T-helper 2 cell (primary cell): Measurements from ENCODE around the gene SMARCD1.

ENCODE experiments used
- DNase-seq, 5 experiments: peaks; one replicate each; pipeline versions ENCODE4 v3.0.0 to v3.0.0-alpha.2; 2012 to 2022

SMARCD1 gene

DNA sequence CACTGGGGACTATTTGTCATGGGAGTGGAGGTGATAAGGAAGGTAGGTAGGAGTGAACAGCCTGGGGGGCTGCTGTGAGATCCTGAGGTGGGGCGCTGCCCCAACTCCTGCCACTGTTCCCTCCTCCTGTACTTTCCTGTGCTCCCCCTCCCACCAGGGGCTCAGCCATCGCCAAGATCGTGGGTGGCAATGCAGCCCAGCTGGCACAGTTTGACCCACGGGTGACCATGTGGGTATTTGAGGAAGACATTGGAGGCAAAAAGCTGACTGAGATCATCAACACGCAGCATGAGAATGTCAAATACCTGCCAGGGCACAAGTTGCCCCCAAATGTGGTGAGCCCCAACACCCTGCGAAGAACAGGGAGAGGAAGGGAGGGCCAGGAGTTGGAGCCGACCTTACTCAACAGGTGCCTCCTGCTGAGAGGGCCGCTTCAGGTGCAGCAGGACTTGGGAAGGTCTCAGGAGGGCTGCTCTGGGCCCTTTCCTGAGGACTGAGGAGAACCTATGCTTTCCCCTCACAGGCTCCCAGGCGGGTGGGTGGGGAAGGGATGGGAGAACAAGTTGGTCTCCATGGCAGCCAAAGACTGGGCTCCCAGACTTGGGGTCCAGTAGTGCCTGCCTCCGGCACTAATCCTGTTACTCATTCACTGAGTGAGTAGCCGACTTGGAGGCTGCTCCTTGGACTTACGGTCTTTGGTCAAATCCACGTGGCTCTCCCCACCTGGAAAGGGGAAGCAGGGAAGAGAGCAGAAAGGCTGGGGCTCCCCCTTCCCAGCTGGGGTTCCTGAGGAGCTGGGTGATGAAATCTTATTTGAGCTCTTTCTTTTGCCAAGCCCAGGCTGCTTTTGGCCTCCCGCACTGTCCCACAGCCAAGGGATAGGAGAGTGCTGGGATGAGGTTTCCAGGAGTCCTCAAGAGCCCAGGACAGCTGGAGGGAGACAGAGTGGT, 19.6 kb downstream of the SMARCD1 start:
- DNase-seq = no peak

DNA sequence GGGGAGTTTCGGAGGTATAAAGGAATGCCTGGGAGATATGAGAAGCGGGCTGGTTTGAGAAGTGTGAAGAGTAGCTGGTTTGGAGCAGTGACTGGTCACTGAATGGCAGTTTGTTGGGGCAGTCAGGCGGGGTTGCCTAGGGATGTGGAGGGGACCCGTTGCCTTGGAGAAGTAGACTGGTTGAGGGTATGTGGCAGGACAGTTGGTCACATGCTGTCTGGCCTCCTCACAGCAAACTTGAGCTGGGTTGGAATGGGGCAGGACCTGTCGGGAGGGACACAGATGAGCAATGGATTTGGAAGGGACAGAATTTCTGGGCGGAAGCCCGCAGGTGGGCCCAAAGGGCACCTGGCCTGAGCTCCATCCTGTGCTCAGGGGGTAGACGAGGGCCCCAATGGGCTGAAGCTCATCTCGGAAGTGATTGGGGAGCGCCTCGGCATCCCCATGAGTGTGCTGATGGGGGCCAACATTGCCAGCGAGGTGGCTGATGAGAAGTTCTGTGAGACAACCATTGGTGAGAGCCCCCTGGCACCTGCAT, 20.8 kb downstream of the SMARCD1 start:
- DNase-seq = no peak

DNA sequence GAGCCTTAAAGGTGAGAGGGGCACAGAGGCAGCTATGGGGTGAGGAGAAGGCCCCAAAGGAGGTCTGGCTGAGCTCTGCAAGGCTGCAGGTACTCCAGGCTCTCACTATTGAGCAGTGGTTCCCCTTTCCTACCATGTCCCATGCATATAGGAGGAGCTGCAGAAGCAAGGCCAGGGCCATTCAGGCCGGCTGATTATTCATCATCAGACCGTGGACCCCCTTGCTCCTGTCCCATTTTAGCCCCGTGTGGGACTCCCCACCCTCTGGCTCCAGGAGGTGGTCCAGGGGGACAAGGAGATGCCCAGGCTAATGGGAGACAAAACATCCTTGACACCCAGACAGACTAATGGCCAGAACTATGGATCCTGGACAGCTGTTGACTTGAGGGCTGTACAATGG, 21.8 kb downstream of the SMARCD1 start:
- no peak for DNase-seq

DNA sequence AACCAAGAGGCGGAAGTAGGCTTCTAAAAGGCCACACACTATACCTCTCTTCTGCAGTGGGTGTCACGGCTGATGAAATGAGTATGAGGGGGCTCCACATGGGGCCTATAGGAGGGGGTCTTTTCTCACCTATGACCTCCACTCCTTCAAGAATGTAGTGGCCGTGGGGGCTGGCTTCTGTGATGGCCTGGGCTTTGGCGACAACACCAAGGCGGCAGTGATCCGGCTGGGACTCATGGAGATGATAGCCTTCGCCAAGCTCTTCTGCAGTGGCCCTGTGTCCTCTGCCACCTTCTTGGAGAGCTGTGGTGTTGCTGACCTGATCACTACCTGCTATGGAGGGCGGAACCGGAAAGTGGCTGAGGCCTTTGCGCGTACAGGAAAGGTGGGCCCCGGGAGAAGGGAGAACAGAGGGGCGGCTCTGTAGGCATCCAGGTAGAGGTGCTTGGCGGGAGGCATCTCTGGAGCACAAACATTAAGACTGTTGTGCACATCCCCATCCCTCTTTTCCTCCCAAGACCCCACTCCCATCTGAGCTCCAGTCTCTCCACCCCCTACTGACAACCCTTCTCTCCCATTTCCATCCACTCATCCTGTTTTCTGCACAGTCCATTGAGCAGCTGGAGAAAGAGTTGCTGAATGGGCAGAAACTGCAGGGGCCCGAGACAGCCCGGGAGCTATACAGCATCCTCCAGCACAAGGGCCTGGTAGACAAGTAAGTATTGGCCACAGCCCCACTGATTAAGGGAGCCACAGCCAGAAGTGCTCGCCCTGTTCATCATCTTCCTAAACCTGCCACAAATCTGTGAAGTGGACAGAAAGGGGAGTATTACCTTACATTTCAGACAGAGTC, 22.5 kb downstream of the SMARCD1 start:
- no peak for DNase-seq

DNA sequence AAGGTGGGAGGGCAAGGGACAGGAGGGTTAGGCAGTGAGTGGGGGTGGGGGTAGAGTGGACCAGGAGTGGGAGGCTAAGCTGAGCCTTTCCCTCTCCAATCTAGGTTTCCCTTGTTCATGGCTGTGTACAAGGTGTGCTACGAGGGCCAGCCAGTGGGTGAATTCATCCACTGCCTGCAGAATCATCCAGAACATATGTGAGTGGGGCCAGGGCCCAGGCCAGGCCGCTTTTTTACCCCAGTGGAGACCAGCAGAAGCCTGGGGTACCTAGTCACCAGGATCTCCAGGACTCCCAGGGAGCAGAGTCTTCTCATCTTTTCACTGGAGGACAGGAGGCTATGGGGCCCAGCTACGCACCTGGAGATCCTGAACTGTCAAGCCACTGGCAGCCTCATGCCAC, 24.2 kb downstream of the SMARCD1 start:
- DNase-seq = no peak

DNA sequence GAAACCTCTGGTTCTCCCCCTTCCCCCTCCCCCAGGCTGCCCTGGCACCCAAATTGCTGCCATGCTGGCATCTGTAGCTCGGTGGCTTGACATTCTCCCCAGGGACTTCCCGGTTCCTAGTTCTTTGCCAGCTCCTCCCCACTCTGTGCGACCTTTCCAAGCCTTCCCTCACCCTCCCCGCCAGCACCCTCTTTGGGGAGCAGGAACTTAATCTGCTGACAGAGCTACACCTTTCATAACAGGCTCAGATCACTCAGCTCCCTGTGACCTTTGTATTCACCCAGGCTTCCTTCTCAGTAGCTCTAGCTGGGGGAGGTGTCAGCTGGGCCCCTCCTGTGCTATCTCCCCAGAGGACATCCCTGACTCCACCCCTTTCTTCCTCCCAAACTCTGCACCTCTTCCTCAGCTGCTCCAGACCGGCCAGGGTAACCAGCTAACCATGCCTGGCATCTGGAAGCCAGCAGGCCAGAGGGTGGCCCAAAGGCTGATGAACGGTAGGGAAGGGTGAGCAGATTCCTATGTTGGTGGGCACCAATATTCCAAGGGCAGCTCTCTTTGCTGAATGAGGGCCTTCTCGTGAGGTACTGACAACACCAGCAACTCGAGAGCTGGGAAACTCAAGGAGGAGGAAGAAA, 25.1 kb downstream of the SMARCD1 start:
- DNase-seq = peak in 1 of 5 experiments; percentile 16

DNA sequence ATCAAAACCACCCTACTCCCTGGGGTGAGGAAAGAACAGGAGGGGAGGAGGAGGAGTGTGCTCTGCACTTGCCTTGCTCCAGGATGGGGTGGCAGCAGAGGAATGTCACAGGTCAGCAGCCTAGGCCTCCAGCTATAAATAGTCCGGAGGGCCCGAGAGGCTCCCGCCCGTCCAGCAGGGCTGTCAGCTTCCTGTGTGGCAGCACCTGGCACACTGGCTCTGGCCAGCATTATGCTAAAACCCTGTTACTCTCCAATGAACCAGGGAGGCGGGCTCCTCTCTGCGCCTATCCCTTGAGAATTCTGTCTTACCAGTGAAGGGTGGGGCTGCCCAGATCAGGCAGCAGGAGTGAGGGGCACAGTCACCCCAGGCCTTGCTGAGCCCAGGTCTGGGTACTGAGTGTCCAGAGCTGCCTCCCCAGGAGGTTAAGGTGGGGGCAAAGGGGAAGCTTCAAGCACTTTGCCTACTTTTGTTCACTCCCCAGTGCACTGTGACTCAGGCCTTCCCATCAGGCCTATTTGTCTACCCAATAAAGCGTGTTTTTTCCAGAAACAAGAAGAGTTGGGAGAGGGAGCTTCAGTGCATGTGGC, 25.7 kb downstream of the SMARCD1 start:
- DNase-seq = no peak

DNA sequence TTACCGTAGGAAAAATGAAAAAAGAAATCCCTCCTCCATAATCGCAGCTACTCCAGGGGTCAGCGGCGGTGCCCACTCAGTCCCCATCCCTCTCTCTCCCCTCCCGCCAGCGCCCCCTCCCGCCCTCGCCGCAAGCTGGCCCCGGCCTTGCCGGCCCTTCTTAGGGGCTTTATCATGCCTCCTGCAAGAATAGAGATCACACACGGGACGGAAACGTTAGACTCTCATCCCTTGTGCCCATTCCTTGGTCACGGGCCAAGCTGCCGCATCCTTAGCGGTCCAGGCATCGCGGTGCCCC, 26.2 kb downstream of the SMARCD1 start:
- DNase-seq = no peak

DNA sequence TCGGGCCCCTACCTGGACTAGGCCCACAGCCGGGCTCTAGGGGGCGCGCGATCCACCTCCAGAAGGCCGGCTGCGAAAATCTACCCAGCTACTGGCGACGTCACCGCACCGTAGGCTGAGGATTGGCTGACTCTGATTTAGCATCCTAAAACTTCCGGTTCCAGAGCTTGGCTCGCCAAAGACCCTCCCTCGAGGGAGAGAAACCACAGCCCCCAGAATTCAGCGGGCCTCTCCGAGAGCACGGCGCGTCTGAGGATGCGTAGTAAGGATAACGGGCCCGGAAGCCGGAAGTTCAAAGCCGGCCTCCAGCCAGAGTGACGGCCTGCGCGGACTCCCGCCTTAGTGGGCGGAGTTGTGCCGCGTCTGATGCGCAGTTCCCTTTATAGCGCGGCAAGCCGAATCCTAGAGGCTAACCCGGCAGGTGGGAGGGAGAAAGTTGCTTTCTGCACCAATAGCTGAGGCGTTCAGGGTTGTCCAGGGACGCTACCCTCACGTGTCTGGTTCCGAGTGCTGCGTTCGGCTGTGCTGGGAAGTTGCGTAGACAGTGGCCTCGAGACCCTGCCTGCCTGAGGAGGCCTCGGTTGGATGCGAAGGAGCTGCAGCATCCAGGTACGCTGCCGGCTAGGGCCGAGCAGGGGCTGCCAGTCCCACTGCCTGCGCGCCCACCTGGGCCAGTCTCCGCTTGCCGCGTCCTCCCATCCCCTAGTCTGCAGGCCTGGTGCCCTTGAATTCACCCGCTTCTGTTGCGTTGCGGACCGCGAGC, 26.7 kb downstream of the SMARCD1 start, which contains the start of gene COX14:
Gene COX14 (plus strand): TSS at position 544 of the 763 bp plus-strand sequence. CDS start 7,808 bp downstream, outside the sequence.
- DNase-seq = peak; percentile 97 to 100 (median 99)

DNA sequence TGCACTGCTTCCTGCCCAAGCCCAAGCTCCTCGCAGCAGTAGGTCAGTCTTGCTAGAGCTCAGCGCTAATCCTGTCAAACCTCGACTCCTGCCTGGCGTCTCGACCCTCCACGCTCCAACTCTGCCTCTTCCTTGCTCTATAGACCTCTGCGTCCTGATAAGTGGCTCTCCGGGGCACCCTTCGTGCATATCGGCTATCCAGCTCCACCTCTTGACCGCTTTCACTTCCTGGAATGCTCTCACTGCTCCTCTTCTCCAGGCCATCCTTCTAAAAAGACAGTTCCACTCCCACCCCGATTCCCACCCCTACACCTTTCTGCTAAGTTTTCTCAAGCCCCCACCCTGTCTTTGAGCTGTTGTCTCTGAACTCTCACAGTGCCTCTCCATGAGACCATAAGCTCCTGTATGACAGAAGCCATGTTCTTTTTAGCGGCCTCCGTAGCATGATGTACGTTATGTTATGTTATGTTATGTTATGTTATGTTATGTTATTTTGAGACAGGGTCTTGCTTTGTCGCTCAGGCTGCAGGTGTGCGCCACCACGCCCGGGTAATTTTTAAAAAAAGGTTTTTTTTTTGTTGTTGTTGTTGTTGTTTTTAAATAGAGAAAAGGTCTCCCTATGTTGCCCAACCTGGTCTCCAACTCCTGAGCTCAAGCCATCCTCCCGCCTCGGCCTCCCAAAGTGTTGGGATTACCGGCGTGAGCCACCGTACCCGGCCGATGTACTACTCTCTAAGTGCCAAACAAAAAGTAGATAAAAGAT, 27.5 kb downstream of the SMARCD1 start:
- DNase-seq = peak in 1 of 5 experiments; percentile 47

DNA sequence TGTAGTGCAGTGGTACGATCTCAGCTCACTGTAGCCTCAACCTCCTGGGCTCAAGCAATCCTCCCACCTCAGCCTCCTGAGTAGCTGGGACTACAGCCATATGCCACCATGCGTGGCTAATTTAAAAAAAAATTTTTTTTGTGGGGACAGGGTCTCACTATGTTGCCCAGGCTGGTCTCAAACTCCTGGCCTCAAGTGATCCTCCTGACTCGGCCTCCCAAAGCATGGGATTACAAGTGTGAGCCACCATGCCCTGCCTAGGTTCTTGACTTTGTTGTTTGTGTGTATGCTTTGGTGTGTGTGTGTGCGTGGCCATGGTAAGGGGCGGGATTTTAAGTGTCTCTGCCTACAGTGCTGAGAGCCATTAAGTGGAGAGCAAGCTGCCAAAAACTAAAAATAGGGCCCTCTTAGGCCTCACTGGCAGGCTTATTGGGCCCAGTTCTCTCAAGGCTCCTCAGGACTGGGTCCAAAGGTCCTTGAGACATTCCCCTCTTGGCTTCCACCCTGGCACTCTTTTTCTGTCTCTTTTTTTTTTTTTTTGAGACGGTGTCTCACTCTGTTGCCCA, 32.0 kb downstream of the SMARCD1 start:
- DNase-seq = no peak

DNA sequence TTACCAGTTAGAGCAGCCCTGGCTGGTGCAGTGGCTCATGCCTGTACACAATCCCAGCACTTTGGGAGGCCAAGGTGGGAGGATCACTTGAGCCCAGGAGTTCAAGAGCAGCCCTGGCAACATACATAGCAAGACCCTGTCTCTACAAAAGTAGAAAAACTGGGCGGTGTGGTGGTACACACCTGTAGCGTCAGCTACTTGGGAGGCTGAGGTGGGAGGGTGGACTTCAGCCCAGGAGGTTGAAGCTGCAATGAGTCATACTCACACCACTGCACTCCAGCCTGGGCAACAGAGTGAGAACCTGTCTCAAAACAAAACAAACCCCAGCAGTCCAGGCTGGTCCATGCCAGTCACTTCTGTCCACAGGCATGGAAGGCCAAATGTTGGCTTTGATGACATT, 34.2 kb downstream of the SMARCD1 start:
- no peak for DNase-seq

DNA sequence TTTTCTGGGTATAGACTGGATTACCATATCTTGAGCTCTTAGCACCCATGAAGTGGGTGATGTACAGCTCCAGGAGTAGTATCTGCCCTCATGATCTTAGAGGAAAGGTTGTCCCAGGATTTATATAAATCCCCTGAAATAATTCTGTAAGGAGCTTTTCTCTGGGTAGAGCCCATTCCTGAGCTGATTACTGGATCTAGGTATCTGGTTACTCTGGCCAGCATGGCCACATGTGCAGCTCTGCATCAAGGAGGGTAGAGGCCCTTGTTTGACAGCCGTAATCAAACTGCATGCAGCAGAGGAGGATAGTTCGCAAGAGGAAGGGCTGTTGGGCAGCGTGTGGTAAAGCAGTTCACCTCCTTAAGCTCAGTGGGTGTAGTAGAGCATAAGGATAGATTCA, 35.4 kb downstream of the SMARCD1 start:
- DNase-seq = no peak

DNA sequence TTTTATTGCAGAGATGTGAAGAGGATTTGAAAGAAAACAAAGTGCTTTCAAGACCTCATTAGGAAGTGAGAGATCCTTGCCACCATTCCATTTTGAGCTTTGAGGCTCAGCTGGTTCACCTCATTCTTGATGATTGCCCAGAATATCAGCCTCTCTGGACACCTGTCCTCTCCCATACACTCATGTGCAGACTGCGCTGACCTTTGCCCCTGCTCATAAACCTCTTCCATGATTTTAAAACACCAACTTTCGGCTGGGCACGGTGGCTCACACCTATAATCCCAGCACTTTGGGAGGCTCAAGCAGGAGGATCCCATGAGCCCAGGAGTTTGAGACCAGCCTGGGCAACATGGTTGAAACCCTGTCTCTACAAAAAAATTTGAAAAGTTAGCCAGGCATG, 35.8 kb downstream of the SMARCD1 start:
- no peak for DNase-seq

DNA sequence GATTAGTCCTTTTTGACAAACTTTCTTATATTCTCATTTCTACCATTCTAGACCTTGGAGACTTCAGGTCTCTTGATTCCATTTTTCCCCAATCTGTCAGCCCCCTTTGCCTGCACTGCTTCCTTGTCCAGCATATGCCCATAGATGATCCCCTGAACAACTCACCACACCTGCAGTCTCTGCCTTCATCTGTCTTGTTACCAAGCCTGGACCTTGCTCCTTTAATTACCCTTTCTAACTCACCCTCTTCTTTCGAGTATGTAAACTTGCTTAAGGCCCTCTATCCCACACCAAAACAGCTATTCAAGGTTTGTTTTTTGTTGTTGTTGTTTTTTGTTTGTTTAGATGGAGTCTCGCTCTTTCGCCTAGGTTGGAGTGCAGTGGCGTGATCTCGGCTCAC, 36.5 kb downstream of the SMARCD1 start:
- no peak for DNase-seq

DNA sequence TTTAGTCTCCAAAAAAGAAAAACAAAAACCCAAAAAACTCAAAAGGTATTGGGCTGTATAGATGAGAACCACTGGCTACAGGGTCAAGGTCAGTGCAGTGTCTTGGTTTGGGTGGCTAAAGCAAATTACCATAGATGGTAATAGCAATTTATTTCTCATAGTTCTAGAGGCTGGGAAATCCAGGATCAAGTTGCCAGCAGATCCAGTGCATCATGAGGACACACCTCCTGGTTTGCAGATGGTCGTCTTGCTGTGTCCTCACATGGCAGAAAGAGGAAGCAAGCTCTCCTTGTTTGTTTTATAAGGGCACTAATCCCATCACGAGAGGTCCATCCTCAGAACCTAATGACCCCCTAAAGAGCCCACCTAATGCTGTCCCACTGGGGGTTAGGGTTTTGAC, 38.1 kb downstream of the SMARCD1 start:
- DNase-seq = no peak

DNA sequence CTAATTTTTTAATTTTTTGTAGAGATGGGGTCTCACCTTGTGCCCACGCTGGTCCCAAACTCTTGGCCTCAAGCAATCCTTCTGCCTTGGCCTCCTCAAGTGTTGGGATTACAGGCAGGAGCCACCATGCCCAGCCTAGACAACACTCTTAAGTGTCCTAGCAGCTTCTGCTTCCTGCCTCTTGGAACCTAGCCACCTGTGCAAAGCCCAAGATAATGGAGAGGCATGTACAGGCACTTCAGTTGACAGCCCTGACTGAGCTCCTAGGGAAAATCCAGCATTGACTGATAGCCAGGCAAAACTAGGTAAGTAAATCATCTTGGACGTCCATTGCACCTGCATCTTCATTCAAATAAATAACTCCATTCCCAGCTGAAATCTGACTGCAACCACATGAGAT, 42.4 kb downstream of the SMARCD1 start:
- no peak for DNase-seq

DNA sequence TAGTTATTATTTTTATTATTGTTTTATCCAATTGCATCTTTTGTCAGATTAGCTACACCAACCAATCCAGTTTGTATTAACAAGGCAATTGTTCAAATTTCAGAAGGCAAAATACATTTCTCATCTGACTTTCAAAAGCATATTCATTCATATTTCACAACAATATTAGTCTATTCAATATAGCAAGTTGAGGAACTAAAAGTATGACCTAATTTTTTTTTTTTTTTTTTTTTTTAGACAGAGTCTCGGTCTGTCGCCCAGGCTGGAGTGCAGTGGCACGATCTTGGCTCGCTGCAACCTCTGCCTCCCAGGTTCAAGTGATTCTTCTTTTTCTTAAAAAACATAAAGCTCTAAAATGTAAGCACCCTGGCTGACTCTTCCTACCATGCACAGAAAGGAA, 44.1 kb downstream of the SMARCD1 start:
- no peak for DNase-seq

DNA sequence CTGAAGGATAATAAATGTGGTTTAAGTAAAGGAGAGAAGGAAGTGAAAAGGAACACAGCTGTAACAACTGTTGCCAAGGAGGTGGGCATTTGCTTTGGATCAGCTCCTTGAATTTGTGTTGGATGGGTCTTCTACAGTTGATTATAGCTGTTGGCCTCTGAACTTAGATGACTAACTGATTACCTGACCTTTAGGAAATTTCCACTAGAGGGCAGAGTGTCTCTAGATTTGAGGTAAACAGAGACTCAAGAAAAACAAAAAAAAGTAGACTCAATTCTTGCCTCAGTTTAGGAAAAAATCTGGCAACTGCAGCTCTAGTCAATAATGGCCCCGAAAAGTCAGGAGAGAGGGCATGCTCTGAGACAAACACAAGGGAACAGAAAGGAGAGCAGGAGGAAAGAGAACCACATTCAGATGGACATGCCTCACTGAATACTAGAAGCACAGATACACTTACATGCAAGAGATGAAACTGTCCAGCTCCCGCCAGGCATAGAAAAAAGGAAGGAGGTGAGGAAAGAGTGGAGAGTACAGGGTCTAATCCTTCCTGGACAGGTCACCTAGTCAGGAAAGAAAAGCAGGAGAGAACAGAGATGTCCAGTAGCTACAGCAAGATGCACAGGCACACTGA, 47.5 kb downstream of the SMARCD1 start:
- DNase-seq = peak in 2 of 5 experiments; percentile 7 to 73

DNA sequence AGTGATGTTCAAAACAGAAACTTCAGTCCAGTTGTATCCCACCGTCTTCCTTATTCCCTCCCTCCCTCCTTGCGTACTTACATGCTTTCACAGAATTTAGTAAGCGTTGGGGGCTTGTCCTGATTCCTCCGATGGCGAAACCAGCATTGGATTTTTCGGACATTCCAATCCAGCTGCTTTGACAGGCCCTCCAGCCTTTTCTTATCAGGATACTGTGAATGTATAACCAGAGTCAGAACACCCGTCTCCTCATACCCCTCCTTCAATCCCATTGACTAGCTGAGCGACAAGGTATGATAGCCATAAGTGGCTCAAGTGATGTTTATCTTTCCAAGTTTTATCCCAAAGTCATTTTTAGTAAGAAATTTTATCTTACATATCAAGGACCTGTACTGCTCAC, 57.9 kb downstream of the SMARCD1 start:
- DNase-seq = no peak
